Keratinocyte (primary cell): ENCODE data around the gene ABCA8.

ENCODE experiments used
- EZH2 ChIP-seq: IDR thresholded peaks from one replicate; pipeline ENCODE4 v1.6.1; 2012; ENCODE audit warnings: inconsistent platforms, mild to moderate bottlenecking, low read length, moderate library complexity
- TF ChIP-seq, protein P1 (sequence below), 3 experiments: IDR thresholded peaks in 1 of 3; conservative IDR thresholded peaks in 1 of 3; optimal IDR thresholded peaks in 1 of 3; 2 replicates in 2 of 3; 3 replicates in 1 of 3; pipeline versions ENCODE3 to v1.5.1; 2011; ENCODE audit warnings: low read length in 3 of 3, mild to moderate bottlenecking in 3 of 3, moderate library complexity in 2 of 3, control low read depth in 1 of 3, inconsistent platforms in 1 of 3; ENCODE audit not compliant: insufficient read depth in 2 of 3; ENCODE audit errors: extremely low read depth in 1 of 3

DNA sequence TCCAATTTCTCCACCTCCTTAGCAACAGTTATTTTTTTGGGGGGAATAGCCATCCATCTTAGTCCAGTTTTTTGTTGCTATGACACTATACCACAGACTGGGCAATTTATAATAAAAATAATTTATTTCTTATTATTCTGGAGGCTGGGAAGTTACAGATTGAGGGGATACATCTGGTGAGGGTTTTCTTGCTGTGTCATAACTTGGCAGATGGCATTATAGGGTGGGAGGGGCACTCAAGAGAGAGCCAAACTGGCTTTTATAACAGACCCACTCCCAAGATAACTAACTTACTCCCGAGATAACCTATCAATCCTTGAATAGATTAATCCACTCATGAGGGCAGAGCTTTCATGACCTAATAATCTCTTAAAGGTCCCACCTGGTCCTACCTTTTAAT lies 84.2 kb downstream of the ABCA8 start:
- TF ChIP-seq, protein P1, sequence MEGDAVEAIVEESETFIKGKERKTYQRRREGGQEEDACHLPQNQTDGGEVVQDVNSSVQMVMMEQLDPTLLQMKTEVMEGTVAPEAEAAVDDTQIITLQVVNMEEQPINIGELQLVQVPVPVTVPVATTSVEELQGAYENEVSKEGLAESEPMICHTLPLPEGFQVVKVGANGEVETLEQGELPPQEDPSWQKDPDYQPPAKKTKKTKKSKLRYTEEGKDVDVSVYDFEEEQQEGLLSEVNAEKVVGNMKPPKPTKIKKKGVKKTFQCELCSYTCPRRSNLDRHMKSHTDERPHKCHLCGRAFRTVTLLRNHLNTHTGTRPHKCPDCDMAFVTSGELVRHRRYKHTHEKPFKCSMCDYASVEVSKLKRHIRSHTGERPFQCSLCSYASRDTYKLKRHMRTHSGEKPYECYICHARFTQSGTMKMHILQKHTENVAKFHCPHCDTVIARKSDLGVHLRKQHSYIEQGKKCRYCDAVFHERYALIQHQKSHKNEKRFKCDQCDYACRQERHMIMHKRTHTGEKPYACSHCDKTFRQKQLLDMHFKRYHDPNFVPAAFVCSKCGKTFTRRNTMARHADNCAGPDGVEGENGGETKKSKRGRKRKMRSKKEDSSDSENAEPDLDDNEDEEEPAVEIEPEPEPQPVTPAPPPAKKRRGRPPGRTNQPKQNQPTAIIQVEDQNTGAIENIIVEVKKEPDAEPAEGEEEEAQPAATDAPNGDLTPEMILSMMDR (optimal IDR thresholded peaks at IDR 0.05 in 1 of 3, IDR thresholded peaks at IDR 0.05 in 1 of 3, conservative IDR thresholded peaks at IDR 0.05 in 1 of 3; ENCODE audit: extremely low read depth in 1 of 3, insufficient read depth in 2 of 3, low read length in 3 of 3): no peak
- TF ChIP-seq EZH2: no peak
